Stimulated activated CD4-positive, alpha-beta T cell treated with anti-CD3 and anti-CD28 coated beads, Interleukin-4, amount 100 ng/mL, for 48 hours (primary cell): ENCODE data around the gene CSF3R.

Source experiments
- DNase-seq, 2 donors: peaks; one replicate each; pipeline ENCODE4 v3.0.0-alpha.2; 2020; ENCODE audit warnings: low read depth in 2 of 2

The CSF3R gene

DNA sequence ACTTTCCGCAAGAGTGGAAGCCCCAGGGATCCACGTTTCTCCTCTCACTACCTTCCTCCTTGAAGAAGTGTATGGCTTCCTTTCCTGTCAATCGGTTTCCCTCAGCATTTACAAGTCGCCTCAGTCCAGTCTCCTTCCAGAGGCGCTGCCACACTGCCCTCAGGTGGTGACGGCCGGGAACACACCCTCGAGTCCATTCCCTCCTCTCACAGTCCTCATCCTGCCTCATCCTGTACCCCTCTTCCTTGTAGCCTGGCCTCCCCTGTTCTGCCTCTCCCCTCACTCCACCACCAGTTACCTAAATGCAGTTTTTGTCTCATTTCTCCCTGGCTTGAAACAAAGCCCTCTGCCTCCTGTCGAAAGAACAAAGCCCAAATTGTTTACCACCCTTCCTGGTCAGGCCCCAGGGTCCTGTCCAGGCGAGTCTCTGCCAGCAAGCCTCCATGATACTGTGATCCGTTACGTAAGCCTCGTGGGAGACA lies 61.8 kb downstream of the CSF3R start:
- peak; percentile 85 to 97 for DNase-seq

DNA sequence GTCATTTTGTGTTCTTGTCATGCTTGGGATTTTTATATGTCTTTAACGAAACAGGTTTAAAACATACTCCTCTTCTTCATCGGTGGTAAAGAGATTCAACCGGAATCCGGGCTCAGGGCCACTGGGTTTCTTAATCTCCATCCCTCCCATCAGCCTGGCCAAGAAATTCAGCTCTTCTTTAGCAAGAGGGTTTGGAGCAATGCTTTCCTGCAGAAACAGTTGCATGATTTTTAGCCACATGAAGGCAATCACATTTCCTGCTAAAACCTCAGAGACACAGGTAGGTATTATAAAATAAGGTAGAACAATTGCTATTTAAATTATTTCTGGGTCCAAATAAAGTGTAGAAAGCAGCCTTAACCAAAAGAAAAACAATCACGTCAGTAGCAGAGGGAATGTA lies 62.3 kb downstream of the CSF3R start:
- DNase-seq, result no peak

DNA sequence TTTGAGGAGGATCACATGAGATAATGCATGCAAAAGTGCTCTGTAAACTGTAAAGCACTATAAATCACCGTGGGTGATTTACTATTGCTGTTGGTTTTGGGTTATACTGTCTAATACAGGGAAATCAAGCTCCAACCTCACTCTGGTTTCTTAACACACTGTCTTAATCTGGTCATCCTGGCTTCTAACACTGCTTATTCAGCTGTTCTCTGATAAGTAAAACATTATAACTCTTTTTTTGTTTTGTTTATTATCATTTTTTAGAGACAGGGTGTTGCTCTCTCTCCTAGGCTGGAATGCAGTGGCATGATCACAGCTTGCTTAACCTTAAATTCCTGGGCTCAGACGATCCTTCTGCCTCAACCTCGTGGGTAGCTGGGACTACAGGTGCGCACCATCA lies 63.1 kb downstream of the CSF3R start:
- DNase-seq, result no peak

DNA sequence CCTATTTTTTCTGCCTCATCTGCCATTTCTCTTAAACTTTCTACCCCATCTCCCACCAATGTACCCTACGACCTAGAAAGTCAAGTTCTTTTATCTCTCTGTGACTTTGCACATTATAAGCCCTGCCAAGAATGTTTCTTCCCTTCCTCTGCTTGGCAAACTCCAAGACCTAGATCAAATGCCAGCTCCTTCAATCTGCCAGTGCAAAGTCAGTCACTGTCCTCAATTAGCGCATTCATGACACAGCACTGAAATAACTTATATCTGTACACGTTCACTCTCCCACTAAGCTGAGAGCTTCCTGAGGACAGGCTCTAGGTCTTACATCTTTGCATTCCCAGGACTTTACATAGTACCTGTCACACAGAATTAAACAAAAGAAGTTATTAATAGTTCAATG lies 63.6 kb downstream of the CSF3R start:
- DNase-seq, result no peak

DNA sequence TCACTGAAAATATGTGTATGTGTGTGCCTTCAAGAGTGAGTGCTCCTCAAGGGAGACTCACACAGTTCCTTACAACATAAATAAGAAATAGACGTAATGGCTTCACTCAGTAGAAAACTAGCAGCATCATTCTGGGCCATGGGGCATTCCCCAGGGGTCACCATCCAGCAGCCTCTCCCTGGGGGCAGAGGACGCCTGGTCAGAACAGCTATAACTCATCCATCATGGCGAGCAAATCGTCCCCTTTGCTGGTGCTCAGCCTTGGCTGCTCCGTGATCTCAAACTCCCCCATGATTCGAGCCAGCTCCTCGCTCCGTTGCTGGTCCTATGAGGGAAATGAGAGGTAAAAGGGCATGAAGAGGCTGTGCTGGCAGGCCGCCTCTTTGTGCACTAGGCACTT lies 64.8 kb downstream of the CSF3R start:
- DNase-seq, result no peak
